Stimulated activated CD4-positive, alpha-beta T cell treated with anti-CD3 and anti-CD28 coated beads, TNF-alpha, amount 100 ng/mL, for 24 hours (primary cell): ENCODE data around the gene MEGF9.
"Not testable (repeated sequence)": the region's sequence is repeated elsewhere in the genome, so short reads cannot be mapped to it uniquely, and the experiment has no call there.

ENCODE experiments used
- DNase-seq, 3 experiments: peaks; one replicate each; pipeline ENCODE4 v3.0.0-alpha.2; 2020; ENCODE audit warnings: low read depth in 3 of 3

Gene MEGF9

GRCh38 chr9:120571443-120572257 lies 142.6 kb downstream of the MEGF9 start:
- DNase-seq: no peak

- no peak for DNase-seq
Observed at GRCh38 chr9:120570296-120570695, 144.0 kb downstream of the MEGF9 start.

GRCh38 chr9:120569556-120569955 lies 144.7 kb downstream of the MEGF9 start:
- DNase-seq: no peak

- no peak for DNase-seq
Observed at GRCh38 chr9:120568816-120569215, 145.5 kb downstream of the MEGF9 start.

DNA sequence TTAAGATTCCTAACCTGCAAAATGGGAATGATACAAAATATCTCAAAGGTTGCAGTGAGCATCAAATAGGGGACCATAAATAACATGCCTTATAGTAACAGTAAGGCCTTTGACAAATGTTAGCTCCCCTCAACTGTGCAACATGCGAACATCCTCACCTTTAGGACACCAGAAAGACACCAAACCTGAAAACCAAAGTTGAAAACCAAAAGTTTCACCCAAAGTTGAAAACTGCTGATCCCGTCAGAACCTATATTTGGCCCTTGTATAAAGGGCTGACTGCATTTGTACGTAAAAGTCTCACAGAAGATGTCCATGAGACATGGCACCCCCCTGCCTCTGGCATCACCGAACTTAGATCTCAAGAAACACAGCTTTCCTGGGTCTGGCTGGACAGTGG lies 146.4 kb downstream of the MEGF9 start:
- DNase-seq: no peak

- DNase-seq: no peak
Observed at GRCh38 chr9:120567081-120567480, 147.2 kb downstream of the MEGF9 start.

GRCh38 chr9:120564589-120564988 lies 149.7 kb downstream of the MEGF9 start:
- no peak for DNase-seq

- no peak for DNase-seq
Observed at GRCh38 chr9:120562861-120563443, 151.3 kb downstream of the MEGF9 start.

DNA sequence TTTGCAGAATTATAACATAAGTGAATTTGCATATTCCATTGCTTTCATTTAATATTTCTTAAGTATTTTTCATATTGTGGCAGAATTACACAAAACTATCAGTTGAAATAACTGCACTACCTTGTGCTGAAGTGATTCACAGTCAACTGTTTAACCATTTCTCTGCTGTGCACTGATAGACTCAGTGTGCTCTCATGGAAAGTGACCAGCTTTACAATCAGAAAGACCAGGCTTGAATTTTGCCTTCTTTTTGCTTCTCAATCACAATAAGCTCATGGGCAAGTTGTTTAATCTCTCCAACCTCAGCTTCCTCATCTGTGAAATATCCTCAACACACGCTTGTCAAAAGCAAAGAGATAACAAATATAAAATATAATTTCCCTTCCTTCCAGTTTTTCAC lies 152.6 kb downstream of the MEGF9 start:
- DNase-seq: no peak

DNA sequence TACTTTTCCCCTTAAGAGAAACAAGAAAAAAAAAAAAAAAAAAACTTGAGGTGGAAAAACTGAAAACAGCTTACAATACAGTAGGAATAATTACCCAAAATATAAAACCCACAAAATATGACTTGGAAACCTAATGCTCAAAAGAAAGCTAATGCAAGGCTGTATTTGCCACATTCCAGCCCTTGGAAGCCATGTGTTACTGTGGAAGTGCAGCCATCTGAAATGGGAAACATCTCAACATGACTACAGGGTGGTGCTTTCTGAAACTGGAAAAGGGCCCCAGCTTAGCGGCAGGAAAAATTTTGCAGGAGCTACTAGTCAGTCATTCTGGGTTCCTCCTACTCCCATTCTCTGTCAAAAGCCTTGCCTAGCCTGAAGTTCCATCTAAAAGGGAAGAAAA lies 154.7 kb downstream of the MEGF9 start:
- DNase-seq: no peak

- no peak for DNase-seq
Observed at GRCh38 chr9:120558454-120558853, 155.8 kb downstream of the MEGF9 start.

DNA sequence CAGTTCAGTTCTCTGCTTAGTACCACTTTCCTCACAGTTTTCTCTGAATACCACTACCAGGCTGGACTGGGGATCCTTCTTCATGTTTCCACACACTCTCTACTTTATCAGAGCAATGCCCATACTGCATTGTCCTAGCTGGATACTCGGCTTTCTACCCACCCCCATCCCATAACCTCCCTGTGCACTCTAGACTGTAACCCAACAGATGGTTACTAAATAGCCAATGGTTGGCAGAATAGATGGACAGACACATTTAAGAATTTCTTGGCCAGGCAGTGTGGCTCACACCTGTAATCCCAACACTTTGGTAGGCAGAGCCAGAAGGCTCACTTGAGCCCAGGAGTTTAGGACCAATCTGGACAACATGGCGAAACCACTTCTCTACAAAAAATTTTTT lies 157.1 kb downstream of the MEGF9 start:
- DNase-seq: no peak

DNA sequence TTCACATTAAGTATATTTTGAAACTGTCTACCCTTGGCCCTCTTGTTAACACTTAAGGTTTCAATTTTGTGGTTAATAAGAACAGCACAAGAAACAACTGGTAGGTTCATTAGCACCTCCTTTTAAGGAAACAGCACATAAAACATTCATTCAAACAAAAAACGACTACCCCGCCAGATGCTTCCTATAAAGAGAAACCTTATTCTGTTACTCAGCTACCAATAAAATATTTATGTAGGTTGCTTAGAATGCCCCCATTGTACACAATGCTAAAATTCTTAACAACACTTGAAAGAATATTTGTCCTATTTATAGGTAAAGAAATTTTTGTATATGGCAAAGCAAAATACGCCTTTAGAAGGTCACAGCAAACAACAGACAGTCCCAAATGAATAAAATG lies 157.5 kb downstream of the MEGF9 start:
- no peak for DNase-seq

DNA sequence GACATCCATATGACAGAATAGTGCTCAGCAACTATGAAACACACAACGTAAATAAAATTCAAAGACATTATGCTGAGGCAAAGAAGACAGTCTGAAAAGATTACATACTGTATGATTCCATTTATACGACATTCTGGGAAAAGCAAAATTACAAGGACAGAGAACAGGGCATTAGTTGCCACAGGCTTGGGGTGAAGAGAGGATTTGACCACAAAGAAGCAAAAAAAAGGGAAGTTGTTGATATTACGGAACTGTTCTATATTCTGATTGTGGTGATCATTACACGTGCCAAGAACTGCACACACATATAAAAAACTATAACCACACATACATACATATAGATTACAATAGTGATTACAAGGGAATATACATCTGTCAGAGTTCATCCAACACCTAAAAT lies 158.4 kb downstream of the MEGF9 start:
- no peak for DNase-seq

- not testable (repeated sequence) for DNase-seq
Observed at GRCh38 chr9:120552210-120552704, 162.0 kb downstream of the MEGF9 start.
